Natural killer cell treated with Interleukin-12 subunit alpha and Interleukin-12 subunit beta and Interleukin-15 and Interleukin-18, amount 100 ng/mL, for 72 hours (primary cell): ENCODE measurements around the gene USP37. TPM values are rescaled to one million over a fixed set of nuclear protein-coding genes. Genes with fewer than 3 reads are reported as not detected.
"Not testable (repeated sequence)": the region's sequence is repeated elsewhere in the genome, so short reads cannot be mapped to it uniquely, and the experiment has no call there.

Experiments
- ATAC-seq, 2 donors: fragments of 150-1000 bp; cut with Tn5 transposase in 1 of 2; sonication (Bioruptor Pico), chemical (Tn5 transposase) in 1 of 2; 2 replicates each; pipeline ENCODE4 v1.10.0; 2021
- DNase-seq: peaks from one replicate; pipeline ENCODE4 v3.0.0; 2022; ENCODE audit warnings: low spot score
- H3K27ac Mint-ChIP-seq, 2 donors: 1 replicate in 1 of 2; 2 replicates in 1 of 2; pipeline ENCODE4 v1.8.0; 2022; ENCODE audit warnings: mixed read lengths in 2 of 2, mild to moderate bottlenecking in 1 of 2, moderate library complexity in 1 of 2
- H3K27me3 Mint-ChIP-seq, 2 donors: 1 replicate in 1 of 2; 2 replicates in 1 of 2; pipeline ENCODE4 v1.8.0; 2022; ENCODE audit warnings: mixed read lengths in 2 of 2
- H3K36me3 Mint-ChIP-seq: one replicate; pipeline ENCODE4 v1.8.0; 2022; ENCODE audit warnings: mixed read lengths
- H3K4me1 Mint-ChIP-seq, 2 donors: 1 replicate in 1 of 2; 2 replicates in 1 of 2; pipeline ENCODE4 v1.8.0; 2022; ENCODE audit warnings: low read depth in 2 of 2, mixed read lengths in 2 of 2, mild to moderate bottlenecking in 1 of 2
- H3K4me3 Mint-ChIP-seq: one replicate; pipeline ENCODE4 v1.8.0; 2022; ENCODE audit warnings: mixed read lengths
- H3K9me3 Mint-ChIP-seq: 2 replicates; pipeline ENCODE4 v1.8.0; 2022; ENCODE audit warnings: mixed read lengths
- total RNA-seq, 2 donors: library from RNA; stranded (reverse); gene quantifications; one replicate each; pipeline ENCODE4 v1.2.3, GENCODE V29; 2022

USP37 gene
- total RNA-seq, 2 donors from 2014 or later = 34.0 to 63.8 TPM

DNA sequence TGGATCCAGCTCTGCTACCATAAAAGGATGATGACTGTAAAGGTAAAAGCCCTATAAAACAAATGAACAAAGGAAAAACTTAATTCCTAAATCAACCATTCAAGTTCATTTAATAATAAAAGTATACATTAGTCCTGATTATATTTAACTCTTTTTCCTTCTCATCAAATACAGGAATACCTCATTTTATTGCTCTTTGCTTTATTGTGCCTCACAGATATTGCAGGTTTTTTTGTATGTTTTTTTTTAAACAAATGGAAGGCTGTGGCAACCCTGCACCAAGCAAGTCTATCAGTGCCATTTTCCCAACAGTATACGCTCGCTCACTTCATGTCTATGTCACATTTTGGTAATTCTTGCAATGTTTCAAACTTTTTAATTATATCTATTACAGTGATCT lies 38.2 kb downstream of the USP37 start:
- no peak overlapping the region for H3K27ac Mint-ChIP-seq
- H3K27me3 Mint-ChIP-seq = no peaks in the 10 kb centered on the region
- H3K9me3 Mint-ChIP-seq = no peaks in the 10 kb centered on the region
- DNase-seq (no peak), ATAC-seq (no peak)
- peaks cover 33% of the 10 kb centered on the region for H3K36me3 Mint-ChIP-seq
- no peak overlapping the region for H3K4me3 Mint-ChIP-seq
- H3K4me1 Mint-ChIP-seq = no peaks in the 10 kb centered on the region

DNA sequence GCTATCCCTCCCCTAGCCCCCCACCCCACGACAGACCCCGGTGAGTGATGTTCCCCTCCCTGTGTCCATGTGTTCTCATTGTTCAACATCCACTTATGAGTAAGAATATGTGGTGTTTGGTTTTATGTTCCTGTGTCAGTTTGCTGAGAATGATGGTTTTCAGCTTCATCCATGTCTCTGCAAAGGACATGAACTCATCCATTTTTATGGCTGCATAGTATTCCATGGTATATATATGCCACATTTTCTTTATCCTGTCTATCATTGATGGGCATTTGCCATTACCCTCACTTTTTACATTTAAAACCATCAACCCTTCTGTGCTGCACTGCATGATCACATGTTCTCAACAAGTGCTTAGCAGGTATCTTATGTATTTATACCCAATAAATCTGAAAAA lies 39.7 kb downstream of the USP37 start:
- H3K27ac Mint-ChIP-seq, ATAC-seq, H3K9me3 Mint-ChIP-seq, DNase-seq, H3K4me1 Mint-ChIP-seq, H3K4me3 Mint-ChIP-seq, H3K27me3 Mint-ChIP-seq: not testable (repeated sequence)
- peaks cover 43% of the 10 kb centered on the region for H3K36me3 Mint-ChIP-seq

DNA sequence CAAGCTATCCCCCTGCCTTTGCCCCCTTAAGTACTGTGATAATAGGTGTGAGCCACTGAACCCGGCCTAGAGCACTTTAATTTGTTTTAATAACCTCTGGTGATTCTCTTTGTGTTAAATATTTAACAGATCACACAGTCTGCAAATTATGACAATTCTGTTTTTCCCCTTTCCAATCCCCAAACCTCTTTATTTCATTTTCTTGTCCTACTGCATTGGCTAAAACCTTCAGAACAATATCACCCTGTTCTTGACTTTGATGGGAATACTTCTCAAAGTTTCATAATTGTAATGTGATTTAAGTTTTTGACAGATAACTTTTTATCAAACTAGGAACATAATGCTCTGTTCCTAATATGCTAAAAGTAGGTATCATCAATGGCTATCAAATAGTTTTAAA lies 44.5 kb downstream of the USP37 start:
- H3K36me3 Mint-ChIP-seq = peaks cover 38% of the 10 kb centered on the region
- DNase-seq (no peak), ATAC-seq (no peak)
- H3K27ac Mint-ChIP-seq = no peak overlapping the region
- H3K9me3 Mint-ChIP-seq = no peaks in the 10 kb centered on the region
- no peak overlapping the region for H3K4me3 Mint-ChIP-seq
- H3K27me3 Mint-ChIP-seq = no peaks in the 10 kb centered on the region
- H3K4me1 Mint-ChIP-seq = peaks cover 2 to 3% of the 10 kb centered on the region in 2 donors

DNA sequence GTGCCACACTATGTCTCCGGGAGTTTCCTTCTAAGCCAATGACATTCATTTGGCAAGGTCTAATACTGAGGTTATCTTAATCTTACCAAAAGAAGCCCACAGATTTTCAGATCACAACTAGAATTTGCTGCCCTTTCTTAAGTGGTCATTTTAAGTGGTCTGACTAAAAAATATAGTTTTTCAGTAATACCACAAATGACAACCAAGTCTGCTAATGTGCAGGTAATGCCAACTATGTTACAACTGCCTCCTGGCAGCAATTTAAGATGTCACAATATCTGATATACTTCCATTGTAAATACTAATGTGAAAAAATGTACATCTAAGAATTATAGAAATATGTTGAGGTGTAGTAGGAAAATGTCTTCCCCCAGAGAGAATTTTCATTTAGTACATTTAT lies 49.3 kb downstream of the USP37 start:
- H3K36me3 Mint-ChIP-seq = peaks cover 19% of the 10 kb centered on the region
- ATAC-seq = no peak

DNA sequence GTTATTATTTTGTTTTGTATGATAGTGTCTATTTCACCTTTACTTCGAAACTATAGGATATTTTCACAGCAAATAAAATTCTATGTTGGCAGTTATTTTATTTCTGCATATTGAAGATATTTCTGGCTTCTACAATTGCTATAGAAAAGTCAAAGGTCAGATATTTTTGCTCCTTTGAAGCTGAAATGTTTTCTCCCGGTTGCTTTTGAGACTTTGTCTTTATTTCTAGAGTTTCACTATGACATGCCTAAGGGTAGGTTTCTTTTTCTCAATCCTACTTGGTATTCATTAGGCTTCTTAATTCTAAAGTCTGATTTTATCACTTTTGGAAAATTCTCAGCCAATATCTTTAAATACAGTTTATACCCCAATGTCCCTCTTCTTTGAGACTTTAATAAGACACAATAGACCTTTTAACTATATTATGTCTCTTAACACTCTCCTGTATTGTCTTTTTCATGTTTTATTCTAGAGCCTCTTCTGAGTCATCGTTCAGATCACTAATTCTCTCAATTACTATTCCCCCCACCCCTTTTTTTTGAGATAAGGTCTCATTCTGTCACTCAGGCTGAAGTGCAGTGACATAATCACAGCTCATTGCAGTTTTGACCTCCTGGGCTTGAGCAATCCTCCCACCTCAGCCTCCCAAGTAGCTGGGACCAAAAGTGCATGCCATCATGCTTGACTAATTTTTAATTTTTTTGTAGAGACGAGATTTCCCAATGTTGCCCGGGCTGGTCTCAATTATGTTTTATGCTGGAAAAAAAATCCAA lies 50.5 kb downstream of the USP37 start:
- no peak for DNase-seq
- peaks cover 14% of the 10 kb centered on the region for H3K36me3 Mint-ChIP-seq
- H3K27me3 Mint-ChIP-seq = no peaks in the 10 kb centered on the region
- peak overlapping the region in 1 of 2 donors; percentile 36 for H3K27ac Mint-ChIP-seq
- no peak for ATAC-seq
- H3K9me3 Mint-ChIP-seq = no peaks in the 10 kb centered on the region
- peaks cover 16 to 20% of the 10 kb centered on the region in 2 donors for H3K4me1 Mint-ChIP-seq
- no peak overlapping the region for H3K4me3 Mint-ChIP-seq

More for the DNA sequence above, 49.3 kb downstream of the USP37 start:
- no peaks in the 10 kb centered on the region for H3K9me3 Mint-ChIP-seq
- no peak overlapping the region for H3K27ac Mint-ChIP-seq
- H3K27me3 Mint-ChIP-seq = no peaks in the 10 kb centered on the region
- no peak overlapping the region for H3K4me3 Mint-ChIP-seq
- peaks cover 16 to 20% of the 10 kb centered on the region in 2 donors for H3K4me1 Mint-ChIP-seq
- DNase-seq = no peak

DNA sequence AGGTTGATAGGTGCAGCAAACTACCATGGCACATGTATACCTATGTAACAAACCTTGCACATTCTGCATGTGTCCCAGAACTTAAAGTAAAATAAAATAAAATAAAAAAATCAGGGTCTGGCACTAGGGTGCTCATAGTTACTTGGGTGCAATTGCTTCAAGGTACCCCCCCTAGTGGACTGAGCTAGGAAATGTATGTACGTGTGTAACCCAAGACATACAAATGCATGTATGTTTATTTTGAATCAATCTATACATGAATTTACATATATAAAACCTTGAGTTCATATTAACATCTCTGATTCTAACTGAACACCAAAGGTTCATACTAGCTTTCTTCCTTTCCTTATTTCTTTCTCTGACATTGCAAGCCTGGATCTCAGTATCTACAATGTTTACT lies 51.5 kb downstream of the USP37 start:
- peaks cover 16 to 20% of the 10 kb centered on the region in 2 donors for H3K4me1 Mint-ChIP-seq
- no peaks in the 10 kb centered on the region for H3K27me3 Mint-ChIP-seq
- no peak overlapping the region for H3K4me3 Mint-ChIP-seq
- ATAC-seq = peak in 1 of 2 donors; percentile 61
- H3K36me3 Mint-ChIP-seq = peaks cover 14% of the 10 kb centered on the region
- no peaks in the 10 kb centered on the region for H3K9me3 Mint-ChIP-seq
- no peak overlapping the region for H3K27ac Mint-ChIP-seq
- no peak for DNase-seq

DNA sequence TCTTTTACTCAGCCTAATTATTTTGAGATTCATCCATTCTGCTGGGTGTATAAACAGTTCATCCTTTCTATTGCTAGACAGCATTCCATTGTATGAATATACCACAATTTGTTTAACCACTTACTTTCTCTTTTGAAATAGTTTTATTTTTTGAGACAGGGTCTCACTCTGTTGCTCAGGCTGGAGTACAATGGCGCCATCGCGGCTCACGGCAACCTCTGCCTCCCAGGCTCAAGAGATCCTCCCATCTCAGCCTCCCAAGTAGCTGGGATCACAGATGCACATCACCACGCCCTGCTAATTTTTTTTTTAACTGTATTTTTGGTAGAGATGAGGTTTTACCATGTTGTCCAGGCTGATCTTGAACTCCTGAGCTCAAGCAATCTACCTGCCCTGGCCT lies 54.5 kb downstream of the USP37 start:
- H3K27me3 Mint-ChIP-seq = no peaks in the 10 kb centered on the region
- peaks cover 6% of the 10 kb centered on the region for H3K36me3 Mint-ChIP-seq
- ATAC-seq (no peak), DNase-seq (no peak)
- H3K9me3 Mint-ChIP-seq = no peaks in the 10 kb centered on the region
- no peak overlapping the region for H3K4me3 Mint-ChIP-seq
- peaks cover 14 to 17% of the 10 kb centered on the region in 2 donors for H3K4me1 Mint-ChIP-seq
- H3K27ac Mint-ChIP-seq = peak overlapping the region in 1 of 2 donors; percentile 35

DNA sequence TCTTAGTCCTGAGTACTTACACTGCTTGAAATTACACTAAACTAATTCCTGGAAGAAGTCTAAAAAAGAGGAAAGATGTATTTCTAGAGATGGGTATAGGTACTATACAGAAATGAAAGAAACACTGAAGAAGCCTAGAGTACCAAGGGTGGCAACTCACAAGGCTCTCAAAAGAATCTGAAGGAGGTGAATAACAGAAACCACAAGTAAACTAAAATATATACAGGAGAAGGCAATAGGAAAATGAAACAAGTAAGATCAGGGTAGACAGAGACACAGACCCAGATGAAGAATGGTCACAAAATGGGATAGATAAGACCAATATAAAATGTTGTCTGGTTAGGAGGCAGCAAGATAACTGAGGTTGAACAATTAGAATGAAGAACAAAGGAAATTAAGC lies 59.9 kb downstream of the USP37 start:
- DNase-seq = no peak

DNA sequence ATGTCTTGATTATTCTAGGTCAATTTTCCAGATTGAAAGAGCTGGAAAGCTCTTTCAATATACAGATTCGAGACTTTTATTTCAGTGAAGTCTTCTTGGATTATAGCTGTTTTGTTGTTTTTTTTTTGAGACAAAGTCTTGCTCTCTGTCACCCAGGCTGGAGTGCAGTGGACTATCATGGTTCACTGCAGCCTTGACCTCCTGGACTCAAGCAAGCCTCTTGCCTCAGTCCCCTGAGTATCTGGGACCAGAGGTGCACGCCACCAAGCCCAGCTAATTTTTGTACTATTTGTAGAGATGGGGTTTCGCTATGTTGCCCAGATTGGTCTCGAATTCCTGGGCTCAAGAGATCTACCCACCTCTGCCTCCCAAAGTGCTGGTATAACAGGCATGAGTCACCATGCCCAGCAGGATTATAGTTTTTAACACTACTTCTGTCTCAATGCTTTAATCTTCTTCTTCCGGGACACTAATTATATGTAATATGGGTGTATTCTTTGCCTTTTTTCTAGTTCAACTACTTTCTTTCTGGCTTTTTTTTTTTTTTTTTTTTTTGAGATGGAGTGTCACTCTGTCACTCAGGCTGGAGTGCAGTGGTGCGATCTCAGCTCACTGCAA lies 62.3 kb downstream of the USP37 start:
- peaks cover 5 to 6% of the 10 kb centered on the region in 2 donors for H3K4me1 Mint-ChIP-seq
- H3K27ac Mint-ChIP-seq = no peak overlapping the region
- no peak for DNase-seq
- peaks cover 18% of the 10 kb centered on the region for H3K36me3 Mint-ChIP-seq
- H3K27me3 Mint-ChIP-seq = no peaks in the 10 kb centered on the region
- H3K4me3 Mint-ChIP-seq = no peak overlapping the region
- no peaks in the 10 kb centered on the region for H3K9me3 Mint-ChIP-seq
- ATAC-seq = no peak

More for the DNA sequence above, 59.9 kb downstream of the USP37 start:
- H3K36me3 Mint-ChIP-seq = peaks cover 13% of the 10 kb centered on the region
- no peak for ATAC-seq
- H3K9me3 Mint-ChIP-seq = no peaks in the 10 kb centered on the region
- no peaks in the 10 kb centered on the region for H3K27me3 Mint-ChIP-seq
- H3K4me3 Mint-ChIP-seq = no peak overlapping the region
- peaks cover 5 to 6% of the 10 kb centered on the region in 2 donors for H3K4me1 Mint-ChIP-seq
- no peak overlapping the region for H3K27ac Mint-ChIP-seq

DNA sequence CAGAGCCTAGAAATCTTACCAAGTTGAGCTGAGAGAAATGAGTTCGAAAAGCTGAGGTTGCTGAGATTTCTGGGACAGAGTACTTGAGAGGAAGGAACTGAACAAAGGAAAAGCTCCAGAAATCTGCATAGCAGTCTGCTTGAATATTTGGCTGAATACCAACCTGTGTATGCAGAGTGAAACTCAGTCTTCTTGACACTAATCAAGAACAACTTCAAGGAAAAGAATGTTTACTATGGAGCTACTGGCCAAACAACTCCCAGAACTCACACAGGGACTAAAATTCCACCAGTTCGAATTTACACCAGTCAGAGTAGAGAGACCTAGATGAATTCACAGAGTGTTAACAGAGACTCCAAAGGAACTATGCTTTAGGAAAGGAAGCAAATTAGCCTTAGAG lies 66.5 kb downstream of the USP37 start:
- H3K9me3 Mint-ChIP-seq = no peaks in the 10 kb centered on the region
- no peaks in the 10 kb centered on the region for H3K4me1 Mint-ChIP-seq

DNA sequence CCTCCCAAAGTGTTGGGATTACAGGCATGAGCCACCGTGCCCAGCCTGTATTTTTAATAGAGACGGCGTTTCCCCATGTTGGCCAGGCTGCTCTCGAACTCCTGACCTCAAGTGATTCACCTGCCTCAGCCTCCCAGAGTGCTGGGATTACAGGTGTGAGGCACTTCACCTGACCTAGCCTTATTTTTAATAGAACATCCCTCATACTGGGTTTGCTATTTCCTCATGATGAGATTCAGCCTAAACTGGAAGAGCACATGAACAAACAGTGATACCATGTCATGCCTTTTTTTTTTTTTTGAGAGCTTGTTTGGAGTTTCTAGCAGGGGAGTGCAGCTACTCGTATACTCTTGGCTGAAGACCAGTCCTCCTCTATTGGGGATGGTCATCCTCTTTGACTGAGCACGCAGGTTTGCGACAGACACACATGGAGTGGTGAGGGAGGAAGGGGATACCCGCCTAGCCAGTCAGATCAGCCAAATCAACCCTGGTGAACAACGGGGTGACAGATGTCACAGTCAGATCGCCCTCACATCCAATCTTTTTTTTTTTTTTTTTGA lies 67.6 kb downstream of the USP37 start:
- no peak for ATAC-seq
- no peaks in the 10 kb centered on the region for H3K9me3 Mint-ChIP-seq
- no peaks in the 10 kb centered on the region for H3K27me3 Mint-ChIP-seq
- no peak overlapping the region for H3K4me3 Mint-ChIP-seq
- no peak overlapping the region for H3K27ac Mint-ChIP-seq
- DNase-seq = no peak
- H3K36me3 Mint-ChIP-seq = peaks cover 5% of the 10 kb centered on the region
- no peaks in the 10 kb centered on the region for H3K4me1 Mint-ChIP-seq

More for the DNA sequence above, 66.5 kb downstream of the USP37 start:
- no peak overlapping the region for H3K4me3 Mint-ChIP-seq
- H3K27ac Mint-ChIP-seq = no peak overlapping the region
- ATAC-seq (no peak), DNase-seq (no peak)
- H3K27me3 Mint-ChIP-seq = no peaks in the 10 kb centered on the region
- peaks cover 5% of the 10 kb centered on the region for H3K36me3 Mint-ChIP-seq

DNA sequence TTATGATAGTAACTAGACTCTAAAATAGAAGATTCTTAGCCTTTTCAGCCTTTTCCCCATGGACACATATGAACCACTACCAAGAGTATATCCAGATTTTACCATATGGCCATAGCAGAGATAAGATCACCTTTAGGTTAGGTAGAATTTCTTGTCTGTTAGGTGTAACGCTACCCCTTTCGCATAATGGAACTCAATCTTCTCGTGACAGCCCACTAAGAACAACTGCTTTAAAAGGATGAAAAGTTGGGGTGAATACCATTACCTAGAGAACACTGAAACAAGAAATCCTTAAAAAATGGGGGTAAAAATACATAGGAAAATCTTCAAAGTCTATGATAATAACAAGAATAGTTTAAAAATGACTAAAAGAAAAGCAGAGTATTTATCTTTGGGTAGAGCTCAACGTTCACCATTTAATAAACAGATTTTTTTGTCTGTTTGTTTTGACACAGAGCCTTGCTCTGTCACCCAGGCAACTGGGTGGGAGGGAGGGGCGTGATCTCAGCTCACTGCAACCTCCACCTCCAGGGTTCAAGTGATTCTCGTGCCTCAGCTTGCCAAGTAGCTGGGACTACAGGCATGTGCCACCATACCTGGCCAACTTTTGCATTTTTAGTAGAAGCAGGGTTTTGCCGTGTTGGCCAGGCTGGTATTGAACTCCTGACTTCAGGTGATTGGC lies 82.0 kb downstream of the USP37 start:
- no peaks in the 10 kb centered on the region for H3K27me3 Mint-ChIP-seq
- peaks cover 11% of the 10 kb centered on the region for H3K36me3 Mint-ChIP-seq
- DNase-seq (no peak), ATAC-seq (no peak)
- no peak overlapping the region for H3K4me3 Mint-ChIP-seq
- H3K27ac Mint-ChIP-seq = no peak overlapping the region
- no peaks in the 10 kb centered on the region for H3K9me3 Mint-ChIP-seq
- peaks cover 3 to 4% of the 10 kb centered on the region in 2 donors for H3K4me1 Mint-ChIP-seq

DNA sequence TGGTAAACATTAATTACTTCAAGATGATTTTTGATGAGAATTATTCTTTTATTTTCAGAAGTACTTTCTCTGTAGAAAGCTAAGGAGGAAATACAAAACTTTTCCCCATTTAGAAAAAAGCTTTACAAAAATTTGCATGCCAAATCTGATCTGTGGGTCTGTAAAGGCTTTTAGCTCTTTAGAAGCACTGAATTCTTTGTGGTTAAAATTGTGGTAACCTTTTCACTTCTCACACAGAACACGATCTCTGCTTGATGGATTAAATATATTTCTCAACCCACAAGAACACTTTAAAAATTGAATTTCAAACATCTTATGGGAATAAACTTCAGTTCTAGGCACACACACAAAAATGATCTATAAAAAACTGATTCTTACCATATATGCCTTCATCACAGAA lies 85.5 kb downstream of the USP37 start:
- Mint-ChIP-seq H3K4me1 (peaks cover 3 to 8% of the 10 kb centered on the region in 2 donors), H3K9me3 (no peaks in the 10 kb centered on the region), H3K27me3 (no peaks in the 10 kb centered on the region), H3K4me3 (no peak overlapping the region), H3K36me3 (peaks cover 19% of the 10 kb centered on the region), H3K27ac (peak overlapping the region in 1 of 2 donors; percentile 53)
- DNase-seq (no peak), ATAC-seq (no peak)

DNA sequence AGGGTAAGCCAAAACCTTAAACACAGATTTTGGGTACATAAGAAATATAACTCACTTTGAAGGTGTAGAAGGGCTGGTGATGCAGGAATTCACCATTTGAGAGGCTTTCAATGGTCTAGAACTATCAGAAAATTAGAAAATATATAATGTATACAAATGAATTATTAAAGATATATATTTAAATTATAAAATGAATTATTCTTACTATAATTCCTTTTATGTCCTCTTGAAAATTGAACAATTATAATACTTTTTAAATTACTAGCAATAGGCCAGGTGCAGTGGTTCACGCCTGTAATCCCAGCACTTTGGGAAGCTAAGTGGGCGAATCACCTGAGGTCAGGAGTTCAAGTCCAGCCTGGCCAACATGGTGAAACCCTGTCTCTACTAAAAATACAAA lies 88.6 kb downstream of the USP37 start:
- H3K27me3 Mint-ChIP-seq = no peaks in the 10 kb centered on the region
- peaks cover 14% of the 10 kb centered on the region for H3K36me3 Mint-ChIP-seq
- no peak overlapping the region for H3K27ac Mint-ChIP-seq
- H3K4me1 Mint-ChIP-seq = peaks cover 3 to 8% of the 10 kb centered on the region in 2 donors
- ATAC-seq = no peak
- no peaks in the 10 kb centered on the region for H3K9me3 Mint-ChIP-seq
- no peak overlapping the region for H3K4me3 Mint-ChIP-seq
- DNase-seq = no peak
